HEK293 (cell line): ENCODE measurements around the gene NDOR1.

Experiments
- CTCF ChIA-PET: fragments of 350-600 bp; formaldehyde crosslinking; extraction: SDS; loops from one replicate; lab custom pipeline; 2021; ENCODE audit warnings: antibody characterized with exemption; lab: Yijun Ruan, JAX
- POLR2A ChIA-PET: fragments of 300-600 bp; formaldehyde crosslinking; extraction: SDS; loops from one replicate; lab custom pipeline; 2020; ENCODE audit warnings: antibody characterized with exemption, inconsistent platforms; lab: Yijun Ruan, JAX
- H3K27ac ChIP-seq: fragments of 200-500 bp; sonication (Bioruptor generic); 2 replicates; pipeline ENCODE4 v1.5.1; 2014; ENCODE audit warnings: low read depth, low read length, control low read depth, inconsistent platforms; ENCODE audit errors: extremely low read depth
- H3K36me3 ChIP-seq, 2 experiments: fragments of 200-500 bp in 1 of 2; sonication (Bioruptor generic) in 1 of 2; 1 replicate in 1 of 2; 2 replicates in 1 of 2; pipeline ENCODE4 v1.5.1; 2014 to 2017; ENCODE audit warnings: inconsistent platforms in 2 of 2, low read length in 2 of 2; ENCODE audit not compliant: control insufficient read depth in 2 of 2, insufficient read depth in 1 of 2
- H3K4me1 ChIP-seq: fragments of 200-500 bp; sonication (Bioruptor generic); 2 replicates; pipeline ENCODE4 v1.5.1; 2014; ENCODE audit warnings: mild to moderate bottlenecking, low read length, inconsistent platforms; ENCODE audit not compliant: control insufficient read depth, insufficient read depth
- H3K4me3 ChIP-seq: 2 replicates; pipeline ENCODE4 v1.5.1; 2011; ENCODE audit warnings: low read depth, mild to moderate bottlenecking, control low read depth, low read length, moderate library complexity
- H3K9me3 ChIP-seq: fragments of 200-500 bp; sonication (Bioruptor generic); 2 replicates; pipeline ENCODE4 v1.5.1; 2014; ENCODE audit warnings: low read depth, low read length, inconsistent platforms; ENCODE audit not compliant: control insufficient read depth, insufficient read depth
- ATF2 ChIP-seq: fragments of 450-650 bp; formaldehyde crosslinking; IDR thresholded peaks from 2 replicates; pipeline ENCODE4 v1.5.1; 2016; ENCODE audit warnings: missing biosample characterization, missing genetic modification characterization, low read depth
- BCL11B ChIP-seq: fragments of 450-650 bp; formaldehyde crosslinking; IDR thresholded peaks from 2 replicates; pipeline ENCODE4 v1.5.1; 2016; ENCODE audit warnings: low read depth, missing biosample characterization, missing genetic modification characterization
- GLI2 ChIP-seq: fragments of 450-650 bp; formaldehyde crosslinking; IDR thresholded peaks from 2 replicates; pipeline ENCODE4; 2017; ENCODE audit warnings: missing biosample characterization, missing genetic modification characterization, low read depth, borderline replicate concordance
- HOXC10 ChIP-seq: sonication (generic); formaldehyde crosslinking; IDR thresholded peaks from 2 replicates; pipeline ENCODE4 v1.8.1; 2023; ENCODE audit warnings: mild to moderate bottlenecking, missing genetic modification reagents
- KLF16 ChIP-seq: fragments of 450-650 bp; formaldehyde crosslinking; IDR thresholded peaks from 2 replicates; pipeline ENCODE4 v1.5.1; 2017; ENCODE audit warnings: missing biosample characterization, missing genetic modification characterization
- PRDM6 ChIP-seq: fragments of 450-650 bp; formaldehyde crosslinking; IDR thresholded peaks from 2 replicates; pipeline ENCODE4 v1.5.1; 2017; ENCODE audit warnings: missing biosample characterization, missing genetic modification characterization
- REST ChIP-seq: fragments of 450-650 bp; formaldehyde crosslinking; IDR thresholded peaks from 2 replicates; pipeline ENCODE4 v1.5.1; 2016; ENCODE audit warnings: missing biosample characterization, missing genetic modification characterization
- SP2 ChIP-seq: fragments of 450-650 bp; formaldehyde crosslinking; IDR thresholded peaks from 2 replicates; pipeline ENCODE4 v1.5.1; 2016; ENCODE audit warnings: missing biosample characterization, missing genetic modification characterization
- SP7 ChIP-seq: fragments of 450-650 bp; formaldehyde crosslinking; IDR thresholded peaks from 2 replicates; pipeline ENCODE4 v1.5.1; 2016; ENCODE audit warnings: missing biosample characterization, missing genetic modification characterization
- YY1 ChIP-seq: fragments of 450-650 bp; formaldehyde crosslinking; IDR thresholded peaks from 2 replicates; pipeline ENCODE4 v1.5.1; 2018; ENCODE audit warnings: missing biosample characterization, missing genetic modification characterization
- ZFHX2 ChIP-seq: fragments of 450-650 bp; formaldehyde crosslinking; conservative IDR thresholded peaks from 2 replicates; pipeline ENCODE4 v1.5.1; 2016; ENCODE audit warnings: missing biosample characterization, missing genetic modification characterization
- ZFP3 ChIP-seq: fragments of 450-650 bp; formaldehyde crosslinking; IDR thresholded peaks from 2 replicates; pipeline ENCODE4 v1.5.1; 2016; ENCODE audit warnings: low read depth, missing biosample characterization, missing genetic modification characterization
- ZFP69B ChIP-seq: fragments of 450-650 bp; formaldehyde crosslinking; IDR thresholded peaks from 2 replicates; pipeline ENCODE4 v1.5.1; 2016; ENCODE audit warnings: missing biosample characterization, missing genetic modification characterization
- ZNF146 ChIP-seq: fragments of 450-650 bp; formaldehyde crosslinking; IDR thresholded peaks from 2 replicates; pipeline ENCODE4 v1.5.1; 2016; ENCODE audit warnings: missing biosample characterization, missing genetic modification characterization
- ZNF184 ChIP-seq: fragments of 450-650 bp; IDR thresholded peaks from 2 replicates; pipeline ENCODE4 v1.5.1; 2018; ENCODE audit warnings: missing biosample characterization, mild to moderate bottlenecking, missing genetic modification characterization
- ZNF2 ChIP-seq: fragments of 450-650 bp; formaldehyde crosslinking; IDR thresholded peaks from 2 replicates; pipeline ENCODE4 v1.5.1; 2016; ENCODE audit warnings: missing biosample characterization, missing genetic modification characterization
- ZNF280C ChIP-seq: fragments of 450-650 bp; formaldehyde crosslinking; IDR thresholded peaks from 2 replicates; pipeline ENCODE4 v1.5.1; 2016; ENCODE audit warnings: missing biosample characterization, missing genetic modification characterization
- ZNF394 ChIP-seq: fragments of 450-650 bp; formaldehyde crosslinking; IDR thresholded peaks from 2 replicates; pipeline ENCODE4 v1.5.1; 2016; ENCODE audit warnings: missing biosample characterization, missing genetic modification characterization, mild to moderate bottlenecking, moderate library complexity, borderline replicate concordance
- ZNF600 ChIP-seq: fragments of 450-650 bp; formaldehyde crosslinking; IDR thresholded peaks from 2 replicates; pipeline ENCODE4 v1.5.1; 2016; ENCODE audit warnings: missing biosample characterization, missing genetic modification characterization
- ZNF776 ChIP-seq: fragments of 450-650 bp; formaldehyde crosslinking; IDR thresholded peaks from 2 replicates; pipeline ENCODE4 v1.5.0; 2017; ENCODE audit warnings: missing biosample characterization, missing genetic modification characterization, borderline replicate concordance
- ZNF777 ChIP-seq: fragments of 450-650 bp; formaldehyde crosslinking; IDR thresholded peaks from 2 replicates; pipeline ENCODE4 v1.5.1; 2017; ENCODE audit warnings: missing biosample characterization, missing genetic modification characterization, borderline replicate concordance
- ZNF792 ChIP-seq: fragments of 450-650 bp; formaldehyde crosslinking; IDR thresholded peaks from 2 replicates; pipeline ENCODE4 v1.5.1; 2016; ENCODE audit warnings: missing biosample characterization, missing genetic modification characterization
- ZNF837 ChIP-seq: fragments of 450-650 bp; formaldehyde crosslinking; IDR thresholded peaks from 2 replicates; pipeline ENCODE4 v1.5.1; 2016; ENCODE audit warnings: missing biosample characterization, missing genetic modification characterization
- TF ChIP-seq, protein P1 (sequence below): fragments of 450-650 bp; formaldehyde crosslinking; IDR thresholded peaks from 2 replicates; pipeline ENCODE4 v1.5.1; 2016; ENCODE audit warnings: missing biosample characterization, missing genetic modification characterization
- TF ChIP-seq, protein P2 (sequence below): fragments of 450-650 bp; formaldehyde crosslinking; IDR thresholded peaks from 2 replicates; pipeline ENCODE4 v1.5.1; 2016; ENCODE audit warnings: missing biosample characterization, missing genetic modification characterization

The NDOR1 gene

GRCh38 chr9:137167747-137168572 is 37.5 kb upstream of the NDOR1 start:
- H3K4me1 ChIP-seq: no peaks in the 10 kb centered on the region; the same call in 1 of the 2 replicates
- CTCF ChIA-PET: interaction anchor here (1.6 kb wide), 1 partner anchor 22 kb away, joined by 4 read pairs; no protein-coding TSS in a partner anchor
- POLR2A ChIA-PET: interaction anchor here (0.6 to 7.4 kb wide), 8 partner anchors 8 to 89 kb away, joined by 3 to 53 read pairs (median 6); partner anchors contain the start of genes ANAPC2 and SSNA1
- H3K36me3 ChIP-seq: no peaks in the 10 kb centered on the region
- no peaks in the 10 kb centered on the region for H3K9me3 ChIP-seq
- H3K27ac ChIP-seq: no peak overlapping the region
- H3K4me3 ChIP-seq: no peak overlapping the region; the same call in 1 of the 2 replicates
- TF ChIP-seq REST (tag by site-specific recombination) (no peak), ZNF792 (tag by site-specific recombination) (no peak), ZNF280C (tag by site-specific recombination) (no peak), SP2 (tag by site-specific recombination) (peak; percentile 76), KLF16 (peak; percentile 65; the same call in 1 of the 2 replicates), ZNF776 (tag by site-specific recombination) (no peak), HOXC10 (CRISPR knock-in tag) (no peak), ATF2 (no peak), SP7 (tag by site-specific recombination) (peak; percentile 66), ZNF184 (tag by site-specific recombination) (no peak), ZNF777 (tag by site-specific recombination) (no peak), GLI2 (tag by site-specific recombination) (no peak), BCL11B (peak; percentile 47), ZFP69B (tag by site-specific recombination) (peak; percentile 92), ZNF394 (tag by site-specific recombination) (no peak), ZNF837 (tag by site-specific recombination) (no peak), YY1 (tag by site-specific recombination) (no peak), ZFHX2 (tag by site-specific recombination) (peak; percentile 89), ZNF2 (tag by site-specific recombination) (no peak), PRDM6 (tag by site-specific recombination) (no peak), ZNF600 (tag by site-specific recombination) (peak; percentile 51; the same call in 1 of the 2 replicates), ZNF146 (tag by site-specific recombination) (no peak), ZFP3 (tag by site-specific recombination) (no peak)
- TF ChIP-seq, protein P1, sequence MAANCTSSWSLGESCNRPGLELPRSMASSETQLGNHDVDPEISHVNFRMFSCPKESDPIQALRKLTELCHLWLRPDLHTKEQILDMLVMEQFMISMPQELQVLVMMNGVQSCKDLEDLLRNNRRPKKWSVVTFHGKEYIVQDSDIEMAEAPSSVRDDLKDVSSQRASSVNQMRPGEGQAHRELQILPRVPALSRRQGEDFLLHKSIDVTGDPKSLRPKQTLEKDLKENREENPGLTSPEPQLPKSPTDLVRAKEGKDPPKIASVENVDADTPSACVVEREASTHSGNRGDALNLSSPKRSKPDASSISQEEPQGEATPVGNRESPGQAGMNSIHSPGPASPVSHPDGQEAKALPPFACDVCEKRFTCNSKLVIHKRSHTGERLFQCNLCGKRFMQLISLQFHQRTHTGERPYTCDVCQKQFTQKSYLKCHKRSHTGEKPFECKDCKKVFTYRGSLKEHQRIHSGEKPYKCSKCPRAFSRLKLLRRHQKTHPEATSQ (tag by site-specific recombination): no peak
- TF ChIP-seq, protein P2, sequence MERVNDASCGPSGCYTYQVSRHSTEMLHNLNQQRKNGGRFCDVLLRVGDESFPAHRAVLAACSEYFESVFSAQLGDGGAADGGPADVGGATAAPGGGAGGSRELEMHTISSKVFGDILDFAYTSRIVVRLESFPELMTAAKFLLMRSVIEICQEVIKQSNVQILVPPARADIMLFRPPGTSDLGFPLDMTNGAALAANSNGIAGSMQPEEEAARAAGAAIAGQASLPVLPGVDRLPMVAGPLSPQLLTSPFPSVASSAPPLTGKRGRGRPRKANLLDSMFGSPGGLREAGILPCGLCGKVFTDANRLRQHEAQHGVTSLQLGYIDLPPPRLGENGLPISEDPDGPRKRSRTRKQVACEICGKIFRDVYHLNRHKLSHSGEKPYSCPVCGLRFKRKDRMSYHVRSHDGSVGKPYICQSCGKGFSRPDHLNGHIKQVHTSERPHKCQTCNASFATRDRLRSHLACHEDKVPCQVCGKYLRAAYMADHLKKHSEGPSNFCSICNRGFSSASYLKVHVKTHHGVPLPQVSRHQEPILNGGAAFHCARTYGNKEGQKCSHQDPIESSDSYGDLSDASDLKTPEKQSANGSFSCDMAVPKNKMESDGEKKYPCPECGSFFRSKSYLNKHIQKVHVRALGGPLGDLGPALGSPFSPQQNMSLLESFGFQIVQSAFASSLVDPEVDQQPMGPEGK (tag by site-specific recombination): peak; percentile 81
